IMR-90 (cell line): ENCODE data around the gene ARHGEF39. TPM values are rescaled to one million over a fixed set of nuclear protein-coding genes. Genes with fewer than 3 reads are reported as not detected.

Experiments used
- ATAC-seq: fragments of 200-7000 bp; cut with Tn5 transposase; 2 replicates; pipeline ENCODE4 v1.9.1; 2020; ENCODE audit warnings: low read depth, mild to moderate bottlenecking, moderate library complexity
- BruUV-seq: library from RNA; stranded (reverse); fragments of 400-500 nt; replicated peaks from 2 replicates; lab custom pipeline; 2021; lab: Mats Ljungman, UMichigan
- CTCF ChIA-PET: fragments of 300-600 bp; formaldehyde crosslinking; extraction: SDS; loops from one replicate; lab custom pipeline; 2021; ENCODE audit warnings: antibody characterized with exemption; lab: Yijun Ruan, JAX
- POLR2A ChIA-PET: fragments of 300-600 bp; sonication (Branson Sonifier 250); formaldehyde crosslinking; loops from one replicate; lab custom pipeline; 2022; ENCODE audit warnings: antibody characterized with exemption; ENCODE audit not compliant: unreplicated experiment; lab: Charles Lee
- DNase-seq: peaks from one replicate; pipeline ENCODE4 v3.0.0; 2013
- H2AFZ ChIP-seq: replicated peaks from 2 replicates; pipeline ENCODE3; 2013; ENCODE audit warnings: low read length, mild to moderate bottlenecking; ENCODE audit not compliant: poor library complexity
- H2AK5ac ChIP-seq: 2 replicates; pipeline ENCODE4 v1.6.1; 2013; ENCODE audit warnings: low read depth, low read length, inconsistent platforms
- H2AK9ac ChIP-seq: replicated peaks from 2 replicates; pipeline ENCODE3; 2013; ENCODE audit warnings: mild to moderate bottlenecking, low read depth, low read length, moderate library complexity; ENCODE audit not compliant: poor library complexity
- H2BK120ac ChIP-seq: 2 replicates; pipeline ENCODE4 v1.6.1; 2013; ENCODE audit warnings: low read depth, low read length, inconsistent platforms
- H2BK15ac ChIP-seq: 3 replicates; pipeline ENCODE4 v1.6.1; 2013; ENCODE audit warnings: low read depth, low read length, inconsistent platforms
- H2BK20ac ChIP-seq: 2 replicates; pipeline ENCODE4 v1.6.1; 2013; ENCODE audit warnings: low read depth, mild to moderate bottlenecking, inconsistent platforms, low read length, moderate library complexity
- H2BK5ac ChIP-seq: 2 replicates; pipeline ENCODE4 v1.6.1; 2013; ENCODE audit warnings: mild to moderate bottlenecking, low read depth, low read length, inconsistent platforms; ENCODE audit not compliant: poor library complexity, severe bottlenecking
- H3K14ac ChIP-seq: replicated peaks from 2 replicates; pipeline ENCODE4 v1.6.1; 2013; ENCODE audit warnings: low read depth, low read length, inconsistent platforms
- H3K18ac ChIP-seq: 2 replicates; pipeline ENCODE4 v1.6.1; 2013; ENCODE audit warnings: low read depth, low read length, control low read depth
- H3K23ac ChIP-seq: 2 replicates; pipeline ENCODE4 v1.6.1; 2013; ENCODE audit warnings: low read depth, low read length, inconsistent platforms
- H3K27ac ChIP-seq: 2 replicates; pipeline ENCODE4 v1.5.1; 2013; ENCODE audit warnings: mild to moderate bottlenecking, control low read depth, low read length; ENCODE audit not compliant: insufficient read depth
- H3K27me3 ChIP-seq: 2 replicates; pipeline ENCODE4 v1.6.1; 2013; ENCODE audit warnings: low read length; ENCODE audit not compliant: control insufficient read depth, insufficient read depth
- H3K36me3 ChIP-seq: 2 replicates; pipeline ENCODE4 v1.6.1; 2013; ENCODE audit warnings: low read length, mixed read lengths; ENCODE audit not compliant: control insufficient read depth, insufficient read depth
- H3K4ac ChIP-seq: 2 replicates; pipeline ENCODE4 v1.6.1; 2013; ENCODE audit warnings: low read depth, low read length, inconsistent platforms
- H3K4me1 ChIP-seq: 2 replicates; pipeline ENCODE4 v1.6.1; 2013; ENCODE audit warnings: low read length, mixed read lengths; ENCODE audit not compliant: control insufficient read depth, insufficient read depth
- H3K4me2 ChIP-seq: 2 replicates; pipeline ENCODE4 v1.6.1; 2013; ENCODE audit warnings: low read depth, mild to moderate bottlenecking, control low read depth, low read length, moderate library complexity
- H3K4me3 ChIP-seq: 2 replicates; pipeline ENCODE4 v1.5.1; 2013; ENCODE audit warnings: low read depth, mild to moderate bottlenecking, control low read depth, low read length, moderate library complexity; ENCODE audit not compliant: insufficient read depth
- H3K56ac ChIP-seq: 2 replicates; pipeline ENCODE4 v1.6.1; 2013; ENCODE audit warnings: low read length, inconsistent platforms; ENCODE audit not compliant: insufficient read depth; ENCODE audit errors: extremely low read depth
- H3K79me1 ChIP-seq, 2 experiments: 2 replicates each; pipeline ENCODE4 v1.6.1; 2013; ENCODE audit warnings: low read length in 2 of 2, inconsistent platforms in 1 of 2, low read depth in 1 of 2
- H3K9ac ChIP-seq: 2 replicates; pipeline ENCODE4 v1.6.1; 2013; ENCODE audit warnings: low read depth, low read length, control low read depth
- H3K9me1 ChIP-seq: 2 replicates; pipeline ENCODE4 v1.6.1; 2013; ENCODE audit warnings: low read length, inconsistent platforms; ENCODE audit not compliant: insufficient read depth
- H3K9me3 ChIP-seq: 2 replicates; pipeline ENCODE4 v1.6.1; 2013; ENCODE audit warnings: low read length; ENCODE audit not compliant: control insufficient read depth, insufficient read depth
- H4K20me1 ChIP-seq: 2 replicates; pipeline ENCODE4 v1.6.1; 2013; ENCODE audit warnings: low read length, inconsistent platforms; ENCODE audit not compliant: insufficient read depth
- H4K5ac ChIP-seq: 2 replicates; pipeline ENCODE4 v1.6.1; 2013; ENCODE audit warnings: mild to moderate bottlenecking, low read depth, low read length, control low read depth
- H4K8ac ChIP-seq, 2 experiments: 2 replicates each; pipeline ENCODE4 v1.6.1; 2013; ENCODE audit warnings: low read depth in 2 of 2, low read length in 2 of 2, control low read depth in 1 of 2, inconsistent platforms in 1 of 2
- H4K91ac ChIP-seq: 2 replicates; pipeline ENCODE4 v1.6.1; 2013; ENCODE audit warnings: low read depth, low read length, inconsistent platforms; ENCODE audit not compliant: insufficient read depth
- BHLHE40 ChIP-seq: fragments of 150-350 bp; IDR thresholded peaks from 2 replicates; pipeline ENCODE4 v1.6.1; 2016; ENCODE audit warnings: mild to moderate bottlenecking, low read depth, low read length
- CEBPB ChIP-seq: IDR thresholded peaks from 2 replicates; pipeline ENCODE4 v1.6.1; 2012; ENCODE audit warnings: low read depth, low read length, improper control_type of control experiment
- CTCF ChIP-seq: conservative IDR thresholded peaks from 2 replicates; pipeline ENCODE4 v1.5.1; 2012; ENCODE audit warnings: mild to moderate bottlenecking, low read depth, low read length, improper control_type of control experiment
- FOS ChIP-seq: fragments of 150-350 bp; IDR thresholded peaks from 2 replicates; pipeline ENCODE4 v1.6.1; 2016; ENCODE audit warnings: low read depth, low read length
- MAFK ChIP-seq: IDR thresholded peaks from 2 replicates; pipeline ENCODE4 v1.6.1; 2012; ENCODE audit warnings: low read depth, low read length, improper control_type of control experiment
- MAZ ChIP-seq: IDR thresholded peaks from 2 replicates; pipeline ENCODE4 v1.6.1; 2012; ENCODE audit warnings: low read depth, mild to moderate bottlenecking, low read length, improper control_type of control experiment, moderate library complexity, borderline replicate concordance
- MXI1 ChIP-seq: IDR thresholded peaks from 2 replicates; pipeline ENCODE4 v1.6.1; 2012; ENCODE audit warnings: low read depth, mild to moderate bottlenecking, low read length, moderate library complexity, borderline replicate concordance
- NFE2L2 ChIP-seq: fragments of 150-350 bp; IDR thresholded peaks from 2 replicates; pipeline ENCODE4 v1.6.1; 2016; ENCODE audit warnings: low read depth, mild to moderate bottlenecking, low read length
- POLR2A ChIP-seq: IDR thresholded peaks from 2 replicates; pipeline ENCODE4 v1.6.1; 2012; ENCODE audit warnings: mild to moderate bottlenecking, low read depth, low read length
- RAD21 ChIP-seq: IDR thresholded peaks from 2 replicates; pipeline ENCODE4 v1.6.1; 2012; ENCODE audit warnings: low read length, improper control_type of control experiment
- RCOR1 ChIP-seq: IDR thresholded peaks from 2 replicates; pipeline ENCODE4 v1.6.1; 2012; ENCODE audit warnings: mild to moderate bottlenecking, low read length, improper control_type of control experiment; ENCODE audit not compliant: insufficient replicate concordance
- RFX5 ChIP-seq: IDR thresholded peaks from 2 replicates; pipeline ENCODE4 v1.8.0; 2012; ENCODE audit warnings: low read depth, mild to moderate bottlenecking, low read length, moderate library complexity
- SMC3 ChIP-seq: fragments of 150-350 bp; IDR thresholded peaks from 2 replicates; pipeline ENCODE4 v1.6.1; 2016; ENCODE audit warnings: low read depth, mild to moderate bottlenecking, antibody characterized with exemption, low read length, moderate library complexity
- WGBS, 2 experiments: methylation state at CpG; one replicate each; pipeline versions ENCODE4 v1.1.5 to v1.1.7; 2013; ENCODE audit warnings: missing lambda C conversion rate in 2 of 2; ENCODE audit not compliant: insufficient read length in 1 of 2; ENCODE audit errors: extremely low coverage in 2 of 2; 5-methylcytosine and 5-hydroxymethylcytosine counted together
- dilution Hi-C: fragments of 300-500 bp; cut with HindIII; formaldehyde crosslinking; loops from one replicate; pipeline ENCODE4 v1.14.3; 2018; ENCODE audit warnings: low sequenced_read_pairs; ENCODE audit not compliant: unreplicated experiment
- in situ Hi-C: fragments of 300-500 bp; cut with MboI; formaldehyde crosslinking; loops from 3 replicates; pipeline ENCODE4 v1.14.3; 2019; ENCODE audit warnings: low sequenced_read_pairs, inconsistent platforms, mixed read lengths
- intact Hi-C: fragments of 100-400 bp; cut with micrococcal nuclease; formaldehyde crosslinking; loops from 2 replicates; pipeline ENCODE4 v1.10.0; 2022
- polyA plus RNA-seq, 3 experiments: library from polyadenylated mRNA; depleted of rRNA; stranded (reverse); fragments of >200 nt; gene quantifications; 2 replicates each; pipeline ENCODE4 v1.2.3, GENCODE V29; 2012; ENCODE audit warnings: low replicate concordance in 1 of 3
- total RNA-seq: library from RNA; depleted of rRNA; stranded (reverse); fragments of >200 nt; gene quantifications from 2 replicates; pipeline ENCODE4 v1.2.3, GENCODE V29; 2012
- TF ChIP-seq, protein P1 (sequence below): fragments of 150-350 bp; IDR thresholded peaks from 2 replicates; pipeline ENCODE4 v1.6.1; 2017; ENCODE audit warnings: mild to moderate bottlenecking, antibody characterized with exemption, low read length, low read depth
- TF ChIP-seq, protein P2 (sequence below): fragments of 150-350 bp; IDR thresholded peaks from 2 replicates; pipeline ENCODE4 v1.6.1; 2016; ENCODE audit warnings: low read depth, mild to moderate bottlenecking, low read length, moderate library complexity, borderline replicate concordance

ARHGEF39 gene
- total and polyA plus RNA-seq, 2 of the 4 experiments (the other 2 are of a cell fraction), result 2.5 to 2.8 TPM

GRCh38 chr9:35617548-35617947 lies 47.4 kb downstream of the ARHGEF39 start:
- in situ Hi-C loops (no loop called here), dilution Hi-C loops (no loop called here), intact Hi-C loops (no loop called here)
- Histone ChIP-seq H4K91ac (no peak overlapping the region), H3K4me1 (no peaks in the 10 kb centered on the region), H2BK20ac (no peak overlapping the region), H3K56ac (no peak overlapping the region), H2BK120ac (no peak overlapping the region), H3K9me3 (no peaks in the 10 kb centered on the region; the same call in 1 of the 2 replicates), H4K20me1 (no peaks in the 10 kb centered on the region), H3K9ac (no peak overlapping the region), H3K23ac (no peak overlapping the region), H2BK5ac (no peak overlapping the region), H3K4ac (no peak overlapping the region), H3K4me2 (peak overlapping the region; percentile 84; the same call in 1 of the 2 replicates), H2AFZ (peak overlapping the region; percentile 94), H3K27me3 (peaks cover 68% of the 10 kb centered on the region), H4K8ac (peak overlapping the region; percentile 87 to 90; a peak in 2 of 4 replicates), H3K18ac (no peak overlapping the region), H3K36me3 (no peaks in the 10 kb centered on the region), H4K5ac (peak overlapping the region; percentile 49; the same call in 1 of the 2 replicates), H3K14ac (no peak overlapping the region), H2AK5ac (no peak overlapping the region), H3K9me1 (no peaks in the 10 kb centered on the region), H3K4me3 (no peak overlapping the region), H2BK15ac (no peak overlapping the region), H3K79me1 (no peaks in the 10 kb centered on the region), H3K27ac (no peak overlapping the region), H2AK9ac (no peak overlapping the region)
- ATAC-seq (no peak), DNase-seq (no peak)
- ChIA-PET CTCF (no interaction called here), POLR2A (no interaction called here)
- TF ChIP-seq MXI1, result no peak
- no peak for TF ChIP-seq NFE2L2
- TF ChIP-seq, protein P1, sequence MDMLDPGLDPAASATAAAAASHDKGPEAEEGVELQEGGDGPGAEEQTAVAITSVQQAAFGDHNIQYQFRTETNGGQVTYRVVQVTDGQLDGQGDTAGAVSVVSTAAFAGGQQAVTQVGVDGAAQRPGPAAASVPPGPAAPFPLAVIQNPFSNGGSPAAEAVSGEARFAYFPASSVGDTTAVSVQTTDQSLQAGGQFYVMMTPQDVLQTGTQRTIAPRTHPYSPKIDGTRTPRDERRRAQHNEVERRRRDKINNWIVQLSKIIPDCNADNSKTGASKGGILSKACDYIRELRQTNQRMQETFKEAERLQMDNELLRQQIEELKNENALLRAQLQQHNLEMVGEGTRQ, result no peak
- no peak for TF ChIP-seq MAFK
- TF ChIP-seq RFX5, result no peak
- TF ChIP-seq FOS, result no peak
- no peak for TF ChIP-seq MAZ
- TF ChIP-seq CTCF, result no peak
- no peak for TF ChIP-seq SMC3
- TF ChIP-seq RCOR1, result no peak
- TF ChIP-seq POLR2A, result no peak
- TF ChIP-seq RAD21, result no peak
- no peak for TF ChIP-seq CEBPB
- TF ChIP-seq BHLHE40, result no peak
- TF ChIP-seq, protein P2, sequence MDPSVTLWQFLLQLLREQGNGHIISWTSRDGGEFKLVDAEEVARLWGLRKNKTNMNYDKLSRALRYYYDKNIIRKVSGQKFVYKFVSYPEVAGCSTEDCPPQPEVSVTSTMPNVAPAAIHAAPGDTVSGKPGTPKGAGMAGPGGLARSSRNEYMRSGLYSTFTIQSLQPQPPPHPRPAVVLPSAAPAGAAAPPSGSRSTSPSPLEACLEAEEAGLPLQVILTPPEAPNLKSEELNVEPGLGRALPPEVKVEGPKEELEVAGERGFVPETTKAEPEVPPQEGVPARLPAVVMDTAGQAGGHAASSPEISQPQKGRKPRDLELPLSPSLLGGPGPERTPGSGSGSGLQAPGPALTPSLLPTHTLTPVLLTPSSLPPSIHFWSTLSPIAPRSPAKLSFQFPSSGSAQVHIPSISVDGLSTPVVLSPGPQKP, result no peak
- no TSS peak for BruUV-seq
- WGBS, 2 experiments, result 77% methylated on average over 4 of the region's 8 CpGs; no CpG with 5 or more reads in 1 of the 2 experiments
